ENCODE measurements around the gene HDGF.

HDGF gene

DNA sequence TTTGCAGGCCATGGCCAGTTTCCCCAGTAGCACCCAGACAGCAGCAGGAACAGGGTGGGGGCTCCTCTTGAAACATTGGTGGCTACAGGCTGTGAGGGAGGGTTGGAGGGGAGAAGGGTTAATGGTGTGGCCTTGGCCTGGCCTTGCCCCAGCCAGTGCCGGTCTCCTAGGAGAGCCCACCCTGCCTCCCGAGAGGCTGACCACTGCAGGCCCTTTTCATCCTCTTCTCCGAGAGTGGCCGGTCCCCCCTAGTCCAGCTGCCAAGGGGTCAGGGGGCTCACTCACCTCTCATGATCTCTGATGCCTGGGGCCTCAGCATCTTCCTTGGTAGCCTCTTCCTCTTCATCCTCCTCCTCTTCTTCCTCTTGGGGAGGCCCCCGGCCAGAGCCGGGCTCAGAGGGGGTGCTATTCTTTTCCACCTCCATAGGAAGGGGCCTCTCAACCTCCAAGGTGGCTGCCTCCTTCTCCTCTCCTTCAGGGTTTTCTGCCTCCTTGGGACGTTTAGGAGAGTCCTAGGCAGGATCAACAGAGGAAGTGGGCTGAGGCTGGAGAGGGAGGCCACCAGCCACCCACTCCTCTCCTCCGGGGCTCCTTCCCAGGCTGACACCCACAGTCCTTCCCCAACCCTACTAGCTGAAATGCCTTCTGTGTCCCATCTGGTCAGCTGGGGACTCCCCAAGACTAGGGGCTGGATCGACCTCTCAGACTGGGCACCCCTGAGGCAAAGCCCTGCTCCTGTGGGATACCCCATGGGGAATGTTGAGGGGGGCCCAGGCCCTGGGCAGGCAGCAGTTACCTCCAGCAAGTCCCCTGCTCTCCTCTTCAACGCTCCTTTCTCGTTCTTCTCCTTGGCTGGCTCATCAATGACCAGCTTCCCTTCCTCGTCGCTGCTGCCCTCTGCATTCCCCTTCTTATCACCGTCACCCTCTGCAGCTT, 7.8 kb downstream of the HDGF start:
- H3K36me3 ChIP-seq (ENCODE audit: control insufficient read depth, insufficient read depth, low read length), result peaks cover 14% of the 10 kb centered on the region
- TF ChIP-seq, protein P1, sequence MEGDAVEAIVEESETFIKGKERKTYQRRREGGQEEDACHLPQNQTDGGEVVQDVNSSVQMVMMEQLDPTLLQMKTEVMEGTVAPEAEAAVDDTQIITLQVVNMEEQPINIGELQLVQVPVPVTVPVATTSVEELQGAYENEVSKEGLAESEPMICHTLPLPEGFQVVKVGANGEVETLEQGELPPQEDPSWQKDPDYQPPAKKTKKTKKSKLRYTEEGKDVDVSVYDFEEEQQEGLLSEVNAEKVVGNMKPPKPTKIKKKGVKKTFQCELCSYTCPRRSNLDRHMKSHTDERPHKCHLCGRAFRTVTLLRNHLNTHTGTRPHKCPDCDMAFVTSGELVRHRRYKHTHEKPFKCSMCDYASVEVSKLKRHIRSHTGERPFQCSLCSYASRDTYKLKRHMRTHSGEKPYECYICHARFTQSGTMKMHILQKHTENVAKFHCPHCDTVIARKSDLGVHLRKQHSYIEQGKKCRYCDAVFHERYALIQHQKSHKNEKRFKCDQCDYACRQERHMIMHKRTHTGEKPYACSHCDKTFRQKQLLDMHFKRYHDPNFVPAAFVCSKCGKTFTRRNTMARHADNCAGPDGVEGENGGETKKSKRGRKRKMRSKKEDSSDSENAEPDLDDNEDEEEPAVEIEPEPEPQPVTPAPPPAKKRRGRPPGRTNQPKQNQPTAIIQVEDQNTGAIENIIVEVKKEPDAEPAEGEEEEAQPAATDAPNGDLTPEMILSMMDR (IDR thresholded peaks at IDR 0.05; ENCODE audit: insufficient read depth, low read length, poor library complexity, severe bottlenecking), result no peak
- no peaks in the 10 kb centered on the region for H3K27me3 ChIP-seq (replicated peaks; ENCODE audit: control insufficient read depth, insufficient read depth, low read length)
- no peak for DNase-seq (ENCODE audit: extremely low read depth, insufficient read length)
- H3K4me3 ChIP-seq (replicated peaks; ENCODE audit: low read depth, low read length), result no peak overlapping the region

GRCh38 chr1:156742801-156743200, 8.7 kb downstream of the HDGF start:
- no peak overlapping the region for H3K4me3 ChIP-seq (replicated peaks; ENCODE audit: low read depth, low read length)
- DNase-seq (ENCODE audit: extremely low read depth, insufficient read length), result no peak
- TF ChIP-seq, protein P1 (IDR thresholded peaks at IDR 0.05; ENCODE audit: insufficient read depth, low read length, poor library complexity, severe bottlenecking), result no peak
- no peaks in the 10 kb centered on the region for H3K27me3 ChIP-seq (replicated peaks; ENCODE audit: control insufficient read depth, insufficient read depth, low read length)
- H3K36me3 ChIP-seq (ENCODE audit: control insufficient read depth, insufficient read depth, low read length), result peaks cover 14% of the 10 kb centered on the region

- H3K36me3 ChIP-seq (ENCODE audit: control insufficient read depth, insufficient read depth, low read length), result peaks cover 14% of the 10 kb centered on the region
- no peak for DNase-seq (ENCODE audit: extremely low read depth, insufficient read length)
- TF ChIP-seq, protein P1 (IDR thresholded peaks at IDR 0.05; ENCODE audit: insufficient read depth, low read length, poor library complexity, severe bottlenecking), result no peak
- H3K27me3 ChIP-seq (replicated peaks; ENCODE audit: control insufficient read depth, insufficient read depth, low read length), result no peaks in the 10 kb centered on the region
- no peak overlapping the region for H3K4me3 ChIP-seq (replicated peaks; ENCODE audit: low read depth, low read length)
These were observed 9.5 kb downstream of the HDGF start for GRCh38 chr1:156742017-156742416.

DNA sequence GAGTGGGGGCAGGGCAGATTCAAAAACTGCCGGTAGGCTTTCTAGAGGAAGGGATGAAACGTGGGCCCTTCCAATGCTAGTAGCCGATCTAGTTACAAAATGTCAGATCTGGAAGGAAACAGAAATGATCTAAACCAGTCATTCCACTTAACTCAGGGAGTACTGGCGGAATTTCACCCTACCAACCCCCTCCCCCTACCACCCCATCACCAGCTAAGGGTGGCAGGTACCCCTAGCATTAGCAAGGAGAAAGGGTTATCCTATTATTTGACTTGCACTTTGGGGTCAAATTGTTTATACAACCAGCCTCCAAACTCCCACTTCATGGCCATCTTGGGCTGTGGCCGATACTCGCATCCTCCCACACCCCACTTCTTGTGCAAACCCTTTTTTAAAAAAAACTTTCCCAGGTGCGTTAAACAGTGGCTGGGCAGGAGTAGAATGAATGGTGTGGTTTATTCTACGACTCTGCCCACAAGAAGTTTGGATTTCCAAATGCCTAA, 9.9 kb downstream of the HDGF start:
- H3K4me3 ChIP-seq (replicated peaks; ENCODE audit: low read depth, low read length), result peak overlapping the region; percentile 44
- no peaks in the 10 kb centered on the region for H3K27me3 ChIP-seq (replicated peaks; ENCODE audit: control insufficient read depth, insufficient read depth, low read length)
- TF ChIP-seq, protein P1 (IDR thresholded peaks at IDR 0.05; ENCODE audit: insufficient read depth, low read length, poor library complexity, severe bottlenecking), result no peak
- DNase-seq (ENCODE audit: extremely low read depth, insufficient read length), result no peak
- H3K36me3 ChIP-seq (ENCODE audit: control insufficient read depth, insufficient read depth, low read length), result peaks cover 17% of the 10 kb centered on the region

GRCh38 chr1:156740741-156741480, 10.6 kb downstream of the HDGF start, which contains the start of gene MRPL24:
MRPL24 (minus strand) TSS chr1:156741088; CDS start chr1:156738704, 2,384 bp downstream.
- DNase-seq (ENCODE audit: extremely low read depth, insufficient read length), result peak; percentile 95
- H3K27me3 ChIP-seq (replicated peaks; ENCODE audit: control insufficient read depth, insufficient read depth, low read length), result no peaks in the 10 kb centered on the region
- H3K4me3 ChIP-seq (replicated peaks; ENCODE audit: low read depth, low read length), result peak within 1 kb of the TSS; percentile 91
- peaks cover 20% of the 10 kb centered on the region for H3K36me3 ChIP-seq (ENCODE audit: control insufficient read depth, insufficient read depth, low read length)
- TF ChIP-seq, protein P1 (IDR thresholded peaks at IDR 0.05; ENCODE audit: insufficient read depth, low read length, poor library complexity, severe bottlenecking), result no peak

All from GM06990 (cell line).